ENCODE data around the gene TTLL9.

TTLL9 gene

DNA sequence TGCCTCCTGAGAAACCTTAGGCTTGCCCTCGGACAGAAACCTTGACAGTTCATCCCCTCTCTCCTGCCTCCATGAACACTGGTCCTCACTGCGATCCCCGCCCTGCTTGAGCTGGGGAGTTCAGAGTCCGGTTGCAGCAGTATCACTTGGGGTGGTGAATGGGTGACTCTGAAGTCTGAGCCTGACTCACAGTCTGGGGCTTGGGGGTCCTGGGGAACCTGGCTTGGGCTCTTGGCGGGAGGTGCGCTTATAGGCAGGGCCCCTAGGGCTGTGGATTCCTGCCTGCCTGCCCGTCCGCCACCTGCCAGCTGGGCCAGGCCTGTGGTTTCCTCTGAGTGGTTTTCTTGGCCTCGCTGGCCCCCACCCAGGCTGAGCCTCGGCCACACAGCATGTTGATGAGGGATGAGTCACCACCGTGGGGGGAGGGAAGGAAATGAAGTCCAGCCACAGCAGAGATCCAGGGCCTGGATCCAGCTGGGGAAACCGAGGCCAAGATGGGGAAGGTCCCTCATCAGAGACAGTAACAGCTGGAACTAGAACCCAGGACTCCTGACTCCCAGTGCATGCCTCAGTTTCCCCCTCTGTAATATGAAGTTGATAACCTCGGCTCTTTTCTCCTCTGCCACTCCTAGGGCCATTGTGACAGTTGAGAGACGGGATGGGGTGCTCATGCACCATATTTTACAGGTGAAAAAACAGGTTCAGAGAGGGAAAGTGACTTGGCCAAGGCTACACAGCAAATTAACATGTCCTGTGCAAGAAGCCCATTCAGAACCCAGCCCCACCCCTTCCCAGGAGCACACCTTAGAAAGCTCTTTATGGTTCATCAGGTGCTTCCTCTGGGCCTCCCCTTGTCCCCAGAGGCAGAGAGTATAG, 34.2 kb upstream of the TTLL9 start:
- Histone ChIP-seq H3K9me3 (no peaks in the 10 kb centered on the region), H3K27me3 (no peaks in the 10 kb centered on the region), H3K4me1 (peaks cover 19% of the 10 kb centered on the region), H3K36me3 (no peaks in the 10 kb centered on the region), H3K4me3 (ENCODE audit: low read depth, low read length) (no peak overlapping the region)
- peak; percentile 76 for DNase-seq
- TF ChIP-seq CTCF (IDR thresholded peaks at IDR 0.05; ENCODE audit: low read depth, low read length): no peak

DNA sequence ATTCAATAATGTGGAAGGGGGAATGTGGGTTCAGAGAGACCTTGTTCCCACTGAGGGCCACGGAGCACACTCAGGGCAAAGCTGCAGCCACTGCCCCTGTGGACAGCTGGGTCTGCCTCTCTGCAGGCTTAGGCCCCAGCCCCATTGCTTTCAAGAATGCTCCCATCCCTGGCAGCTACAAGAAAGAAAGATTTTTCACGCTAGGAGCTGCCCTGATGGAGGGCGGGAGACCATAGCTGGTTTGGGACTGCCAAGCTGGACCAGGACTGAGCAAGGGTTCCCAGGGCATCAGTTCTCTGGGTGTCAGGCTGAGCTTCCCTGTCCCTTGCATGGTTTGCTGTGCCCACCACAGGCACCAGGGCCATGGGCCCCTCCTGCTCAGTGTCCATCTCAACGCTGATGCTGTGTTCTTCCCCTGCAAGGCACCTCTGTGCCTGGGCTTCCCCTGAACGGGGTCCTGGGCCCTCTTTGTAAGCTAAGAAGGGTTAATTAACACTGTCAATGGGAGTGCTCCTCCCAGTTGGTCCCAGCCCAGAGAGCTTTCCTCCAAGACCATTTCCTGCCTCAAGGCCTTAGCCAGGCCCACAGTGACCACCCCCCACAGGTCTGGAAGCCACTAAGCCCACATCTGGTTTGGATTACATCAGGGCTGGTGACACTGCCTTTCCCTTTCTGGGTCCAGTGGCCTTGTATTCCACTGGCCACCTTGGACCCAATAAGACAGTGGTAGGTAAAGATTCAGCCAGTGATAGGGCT, 33.4 kb upstream of the TTLL9 start:
- Histone ChIP-seq H3K27me3 (no peaks in the 10 kb centered on the region), H3K9me3 (no peaks in the 10 kb centered on the region), H3K4me3 (ENCODE audit: low read depth, low read length) (no peak overlapping the region), H3K4me1 (peaks cover 19% of the 10 kb centered on the region), H3K36me3 (no peaks in the 10 kb centered on the region)
- peak; percentile 48 for DNase-seq
- TF ChIP-seq CTCF (IDR thresholded peaks at IDR 0.05; ENCODE audit: low read depth, low read length): no peak

DNA sequence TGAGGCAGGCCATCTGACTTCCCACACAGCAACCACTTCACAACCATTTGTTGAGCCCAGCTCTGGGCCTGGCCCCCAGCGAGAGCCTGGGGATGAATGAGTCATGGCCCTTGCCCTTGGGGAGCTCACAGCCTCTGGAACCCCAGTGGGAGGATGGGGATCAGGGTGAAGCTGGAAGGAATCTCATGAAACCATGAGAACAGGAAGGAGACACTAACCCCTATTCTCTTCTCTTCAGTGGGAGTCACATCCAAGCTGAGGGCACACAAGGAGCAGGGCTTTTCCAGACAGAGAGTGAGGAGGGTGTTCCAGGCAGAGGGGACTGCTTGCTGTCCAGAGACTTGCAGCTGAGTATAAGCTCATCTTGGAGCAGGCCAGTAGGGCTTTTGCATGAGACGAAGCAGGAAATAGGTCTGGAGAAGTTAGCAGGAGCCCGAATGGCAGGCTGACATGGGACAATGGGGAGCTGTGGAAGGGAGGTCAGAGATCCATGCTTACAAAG, 32.5 kb upstream of the TTLL9 start:
- DNase-seq: no peak
- Histone ChIP-seq H3K4me1 (peaks cover 26% of the 10 kb centered on the region), H3K4me3 (ENCODE audit: low read depth, low read length) (no peak overlapping the region), H3K27me3 (no peaks in the 10 kb centered on the region), H3K36me3 (no peaks in the 10 kb centered on the region), H3K9me3 (no peaks in the 10 kb centered on the region)
- TF ChIP-seq CTCF (IDR thresholded peaks at IDR 0.05; ENCODE audit: low read depth, low read length): no peak

- Histone ChIP-seq H3K4me1 (peaks cover 28% of the 10 kb centered on the region), H3K9me3 (no peaks in the 10 kb centered on the region), H3K36me3 (no peaks in the 10 kb centered on the region), H3K4me3 (ENCODE audit: low read depth, low read length) (no peak overlapping the region), H3K27me3 (no peaks in the 10 kb centered on the region)
- no peak for TF ChIP-seq CTCF (IDR thresholded peaks at IDR 0.05; ENCODE audit: low read depth, low read length)
- no peak for DNase-seq
Observed at GRCh38 chr20:31838646-31839292, 31.7 kb upstream of the TTLL9 start.

DNA sequence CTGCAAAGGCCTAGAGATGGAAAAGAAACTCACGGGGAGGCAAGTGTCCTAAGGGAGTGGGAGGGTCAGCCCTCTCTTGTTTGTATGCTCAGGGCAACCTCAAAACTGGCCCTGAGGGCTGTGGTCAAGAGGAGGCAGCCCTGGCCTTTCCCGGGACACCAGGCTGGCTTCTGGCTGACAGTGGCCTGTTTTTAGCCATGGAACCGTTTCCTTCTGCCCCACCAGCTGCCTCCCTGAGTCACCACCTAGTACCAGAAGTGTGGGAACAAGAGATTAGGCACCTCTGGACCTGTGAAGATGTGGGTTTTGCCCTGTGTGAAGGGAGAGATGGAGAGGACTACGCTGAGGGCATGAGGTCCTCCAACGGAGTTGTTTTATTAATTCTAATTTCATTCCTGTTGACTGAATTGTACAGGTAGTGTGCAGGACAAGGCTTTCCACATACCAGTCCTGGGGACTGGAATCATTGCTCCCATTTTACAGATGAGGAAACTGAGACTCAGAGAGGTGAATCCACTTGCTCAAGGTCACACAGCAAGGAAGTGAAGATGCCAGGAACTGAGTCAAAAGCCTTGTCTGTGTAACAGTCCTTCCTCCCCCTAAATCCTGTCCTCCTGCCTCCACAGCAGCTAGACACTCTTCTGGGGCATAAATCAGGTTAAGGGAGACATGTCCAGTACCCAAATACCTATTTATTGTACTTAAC, 30.5 kb upstream of the TTLL9 start:
- H3K4me1 ChIP-seq: peaks cover 28% of the 10 kb centered on the region
- H3K9me3 ChIP-seq: no peaks in the 10 kb centered on the region
- no peak overlapping the region for H3K4me3 ChIP-seq (ENCODE audit: low read depth, low read length)
- TF ChIP-seq CTCF (IDR thresholded peaks at IDR 0.05; ENCODE audit: low read depth, low read length): no peak
- no peaks in the 10 kb centered on the region for H3K27me3 ChIP-seq
- H3K36me3 ChIP-seq: no peaks in the 10 kb centered on the region
- DNase-seq: no peak

All from BE2C (cell line).